Right renal cortex interstitium (tissue), 3 donors: Measurements from ENCODE around the gene IAPP. TPM values are rescaled to one million over a fixed set of nuclear protein-coding genes. Genes with fewer than 3 reads are reported as not detected.
"Not testable (repeated sequence)": the region's sequence is repeated elsewhere in the genome, so short reads cannot be mapped to it uniquely, and the experiment has no call there.

Experiments
- DNase-seq, 3 donors: peaks; one replicate each; pipeline ENCODE4 v3.0.0-alpha.2; 2013; ENCODE audit warnings: low read depth in 3 of 3, low spot score in 2 of 3
- polyA plus RNA-seq, 3 donors: library from polyadenylated mRNA; unstranded; fragments of 120-200 nt; gene quantifications; one replicate each; pipeline ENCODE4 v1.2.1, GENCODE V29; 2013; ENCODE audit not compliant: insufficient read length in 3 of 3

The IAPP gene
- not detected for polyA plus RNA-seq

GRCh38 chr12:21372602-21373001 is at the start of gene IAPP:
Gene IAPP (plus strand): TSS chr12:21372902. CDS start chr12:21373352, 450 bp downstream.
- no peak for DNase-seq

- DNase-seq = no peak
Measured at GRCh38 chr12:21323736-21324135, 49.0 kb upstream of the IAPP start.

DNA sequence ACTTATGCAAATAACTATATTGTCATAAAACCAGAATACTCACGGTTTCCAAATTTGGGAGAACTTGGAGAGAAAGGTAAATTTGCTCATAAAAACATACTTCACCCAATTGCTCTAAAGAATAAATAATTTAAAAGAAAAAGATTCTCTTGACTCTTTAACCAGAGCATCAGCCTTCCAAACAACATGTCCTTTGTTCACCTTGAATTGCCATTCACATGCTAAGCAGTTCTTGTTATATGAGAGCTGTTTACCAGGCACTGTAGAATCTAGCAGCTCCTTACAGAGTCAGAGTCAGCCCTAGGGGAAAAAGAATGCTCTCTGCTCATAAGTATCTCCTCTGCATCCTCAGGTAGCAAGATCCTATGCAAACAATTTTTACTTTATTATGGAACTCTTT is 48.2 kb upstream of the IAPP start:
- no peak for DNase-seq

- no peak for DNase-seq
Measured at GRCh38 chr12:21328578-21328977, 44.1 kb upstream of the IAPP start.

DNA sequence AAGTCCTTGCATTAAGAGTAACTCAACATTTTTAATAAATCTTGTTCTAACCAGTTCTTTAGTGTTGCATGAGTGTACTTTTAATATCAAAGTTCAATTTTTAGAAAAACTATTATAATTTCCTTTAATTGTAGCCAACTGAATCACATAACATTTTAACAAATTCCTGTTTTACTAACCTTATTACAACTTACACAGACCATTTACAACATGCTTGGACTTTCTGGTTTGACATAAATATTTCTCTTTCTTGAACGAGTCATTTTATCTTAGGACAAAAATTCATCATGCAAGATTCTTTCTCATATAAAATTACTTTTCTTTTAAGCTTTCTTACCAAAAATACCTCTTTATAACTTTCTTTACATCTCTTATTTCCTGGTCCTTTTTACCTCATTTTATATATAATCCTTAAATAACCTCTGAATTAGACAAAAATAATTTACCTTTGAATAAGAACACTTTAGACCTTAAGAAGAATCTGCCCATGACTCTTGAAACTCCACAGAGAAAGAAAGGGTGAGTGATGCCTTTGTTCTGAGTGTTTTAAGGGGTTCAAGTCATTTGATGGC is 41.9 kb upstream of the IAPP start:
- DNase-seq = no peak

DNA sequence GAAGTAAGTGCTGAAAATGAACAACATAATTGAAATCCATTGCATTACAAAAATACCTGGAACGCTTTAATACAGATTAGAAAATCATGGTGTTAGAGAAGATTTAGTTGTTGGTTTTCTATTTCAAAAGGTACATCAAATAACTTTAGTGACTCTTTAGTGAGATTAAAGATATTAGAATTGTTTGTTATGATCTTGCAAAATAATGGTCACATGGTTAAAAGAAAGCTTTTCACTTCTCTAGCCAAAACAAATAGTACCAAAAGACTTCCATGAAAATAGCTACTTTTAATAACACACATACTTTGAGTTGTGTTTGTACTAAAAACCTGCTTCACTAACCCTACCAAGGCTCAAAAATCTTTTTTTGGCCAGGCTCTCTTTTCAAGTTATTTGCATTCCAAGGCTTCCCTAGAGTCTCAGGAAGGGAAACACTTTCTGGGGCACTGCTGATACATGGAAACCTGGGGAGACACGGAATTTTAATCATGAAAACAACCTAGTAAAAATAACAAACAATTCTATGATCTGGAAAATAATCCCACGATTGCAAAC is 37.9 kb upstream of the IAPP start, which contains the start of gene SLCO1A2:
Gene SLCO1A2 (minus strand): TSS at position 147 of the 555 bp plus-strand sequence. CDS start 270 bp downstream, outside the sequence.
- DNase-seq = no peak

DNA sequence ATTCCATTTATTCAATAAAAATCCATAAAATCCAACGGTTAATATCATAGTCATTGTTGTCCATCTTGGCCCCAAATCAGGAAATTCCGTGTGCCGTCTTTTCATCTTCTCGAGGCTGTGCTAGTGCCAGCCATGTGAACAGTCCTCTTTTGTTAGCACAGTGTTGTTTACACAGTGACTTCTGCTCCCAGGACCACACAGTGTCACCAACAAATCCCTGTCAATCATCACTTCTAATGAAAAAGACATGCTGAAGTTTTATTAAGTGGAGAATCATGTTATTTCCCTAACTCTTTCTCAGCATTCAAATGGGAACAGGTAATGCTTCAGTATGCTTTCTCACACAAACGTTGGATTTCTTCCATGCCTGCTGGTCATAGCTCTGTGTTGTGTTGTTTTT is 36.0 kb upstream of the IAPP start:
- DNase-seq = no peak

- no peak for DNase-seq
Measured at GRCh38 chr12:21337453-21337852, 35.2 kb upstream of the IAPP start.

DNA sequence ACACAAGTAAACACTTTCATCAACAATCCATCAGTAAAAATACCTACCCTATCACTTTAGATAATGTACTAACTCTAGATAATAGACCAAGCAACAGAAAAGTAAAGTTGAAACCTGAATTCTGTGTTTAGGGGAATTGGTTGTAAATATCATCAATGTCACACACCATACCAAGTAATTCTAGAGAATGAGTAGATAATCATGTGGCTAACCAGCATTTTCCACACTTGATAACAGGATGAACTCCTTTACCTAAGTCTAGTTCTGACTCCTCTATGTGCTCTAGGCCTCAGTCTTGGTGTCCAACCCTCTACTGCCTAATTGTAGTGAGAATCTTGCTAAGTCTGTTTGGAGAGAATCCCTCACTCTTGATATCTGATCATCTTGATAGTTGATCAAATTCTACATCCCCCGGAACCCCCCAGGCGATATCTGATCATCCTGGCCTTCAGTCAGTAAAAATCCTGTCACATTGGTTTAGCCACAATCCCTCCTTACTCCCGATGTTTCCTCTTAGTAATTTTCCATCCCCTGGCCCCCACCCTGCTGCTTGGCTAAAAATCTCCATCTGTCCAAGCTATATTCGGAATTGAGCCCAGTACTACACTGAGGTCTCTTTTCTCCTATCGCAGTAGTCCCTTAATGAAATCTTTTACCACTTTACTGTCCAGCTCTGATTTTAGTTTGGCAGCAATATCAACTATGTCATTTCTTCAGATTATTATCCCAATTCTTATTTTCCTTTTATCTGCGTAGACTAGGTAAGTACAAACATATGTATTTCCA is 34.5 kb upstream of the IAPP start:
- DNase-seq = no peak

DNA sequence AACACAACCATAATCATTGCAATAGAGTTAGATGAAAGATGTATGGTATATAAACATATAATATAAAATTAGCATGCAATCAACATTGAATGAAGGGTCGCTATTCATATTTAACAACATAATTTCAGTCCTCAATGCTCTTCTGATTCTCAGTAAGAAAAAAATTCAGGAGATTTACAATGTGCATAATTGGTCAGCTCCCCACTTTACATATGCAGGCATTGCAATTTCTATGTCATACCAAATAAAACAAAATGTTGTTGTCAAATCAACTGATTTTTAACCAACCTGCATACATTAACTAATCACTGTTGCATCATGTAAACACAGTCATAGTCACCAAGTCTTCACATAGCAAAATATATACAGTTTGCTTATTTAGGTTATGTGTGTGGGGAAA is 32.8 kb upstream of the IAPP start:
- no peak for DNase-seq

DNA sequence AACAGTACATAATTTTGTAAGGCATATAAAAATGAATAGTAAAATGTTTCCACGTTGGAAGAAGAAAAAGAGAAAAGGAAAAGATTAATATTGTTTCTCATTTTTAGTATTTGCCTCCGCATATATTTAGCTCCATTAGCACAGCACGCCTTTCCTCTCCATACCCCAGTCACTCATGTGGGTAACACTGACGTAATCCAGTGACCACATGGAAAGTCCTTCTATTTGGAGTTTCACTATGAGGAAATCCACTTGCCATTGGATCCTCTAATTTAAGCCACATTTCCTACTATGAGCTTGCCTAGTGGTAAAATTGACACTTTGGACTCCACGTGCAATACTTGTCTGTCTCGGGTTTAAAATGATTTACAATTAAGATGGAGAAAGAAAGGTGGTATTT is 32.3 kb upstream of the IAPP start:
- DNase-seq = no peak

- no peak for DNase-seq
Measured at GRCh38 chr12:21341769-21342168, 30.9 kb upstream of the IAPP start.

GRCh38 chr12:21343636-21344035 is 29.1 kb upstream of the IAPP start:
- no peak for DNase-seq

- no peak for DNase-seq
Measured at GRCh38 chr12:21346542-21347205, 26.0 kb upstream of the IAPP start.

GRCh38 chr12:21350975-21351374 is 21.7 kb upstream of the IAPP start:
- no peak for DNase-seq

DNA sequence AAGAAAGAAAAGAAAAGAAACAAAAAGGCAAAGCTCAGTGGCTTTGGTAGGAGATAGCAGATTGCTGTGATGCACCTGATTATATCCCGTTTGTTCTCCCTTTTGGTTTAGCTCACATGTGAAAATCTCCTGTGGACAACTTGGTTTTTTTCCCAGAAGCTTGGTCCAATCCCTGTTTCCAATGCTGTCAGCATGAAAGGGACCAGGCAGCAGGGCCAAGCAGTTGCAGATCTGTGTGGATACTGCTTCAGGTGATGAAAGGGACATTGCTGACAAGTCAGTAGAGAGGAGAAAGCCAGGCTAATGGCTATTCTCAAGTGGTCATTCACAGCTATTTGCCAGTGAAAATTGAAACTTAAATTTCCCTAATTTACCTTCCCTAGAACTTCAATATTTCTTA is 19.2 kb upstream of the IAPP start:
- no peak for DNase-seq

- no peak for DNase-seq
Measured at GRCh38 chr12:21353948-21354347, 18.8 kb upstream of the IAPP start.

DNA sequence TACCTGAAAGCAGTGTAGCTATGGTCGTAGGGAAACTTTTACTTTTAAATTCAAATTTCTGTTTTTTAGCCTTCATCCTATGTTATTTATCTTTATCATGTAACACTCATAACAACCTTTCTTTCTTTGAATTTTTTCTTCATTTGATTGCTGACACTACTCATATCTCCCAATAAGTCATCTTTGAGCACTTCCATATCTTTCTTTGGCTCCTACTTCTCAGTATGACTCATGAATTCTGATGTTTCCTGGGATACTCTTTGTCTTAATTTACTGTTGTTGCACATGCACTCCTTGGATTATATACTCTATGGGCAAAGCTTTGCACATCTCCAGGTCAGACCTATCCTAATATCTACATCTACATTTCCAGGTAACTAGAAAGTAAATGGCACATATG is 18.1 kb upstream of the IAPP start:
- no peak for DNase-seq

- not testable (repeated sequence) for DNase-seq
Measured at GRCh38 chr12:21360632-21361031, 12.1 kb upstream of the IAPP start.

DNA sequence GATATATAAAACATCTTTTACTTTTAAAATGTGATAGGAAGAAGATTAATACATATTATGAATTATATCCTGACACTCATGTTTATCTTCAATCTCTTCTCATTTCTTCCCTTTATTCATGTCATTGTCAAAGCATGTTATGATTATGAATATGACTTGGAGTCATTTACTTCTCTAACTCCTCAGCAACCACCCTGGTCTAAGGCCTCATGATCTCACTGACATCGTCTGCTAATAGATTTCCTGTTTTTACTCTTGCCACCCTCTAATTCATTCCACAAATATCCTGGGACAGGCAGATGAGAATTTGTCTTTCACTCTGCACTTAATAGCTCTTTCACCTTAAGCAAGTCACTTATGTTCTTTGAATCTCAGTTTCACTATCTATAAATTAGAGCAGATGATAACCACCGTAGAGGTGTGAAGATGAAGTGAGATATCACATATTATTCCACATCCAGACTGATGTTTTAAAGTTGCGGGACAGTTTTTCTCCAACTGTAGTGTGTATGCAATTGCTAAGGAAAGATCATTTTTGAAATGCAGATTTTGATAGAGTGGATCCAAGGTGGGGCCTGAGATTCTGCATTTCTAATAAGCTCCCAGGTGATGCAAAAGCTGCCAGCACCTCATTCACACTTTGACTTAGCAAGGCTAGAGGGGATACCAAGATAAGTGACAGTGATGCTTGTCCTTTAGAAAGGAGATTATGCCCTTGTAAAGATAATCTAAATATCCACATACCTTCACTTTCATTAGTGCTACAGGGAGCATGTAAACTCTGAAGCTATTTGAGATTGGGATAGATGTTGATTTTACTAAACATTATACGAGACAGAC is 3.3 kb upstream of the IAPP start:
- DNase-seq = no peak
